GM12801 (cell line): Measurements from ENCODE around the gene EFNA3.

Source experiments
- TF ChIP-seq, protein P1 (sequence below): IDR thresholded peaks from one replicate; pipeline ENCODE4 v1.5.1; 2011; ENCODE audit warnings: control low read depth; ENCODE audit not compliant: insufficient read length; ENCODE audit errors: extremely low read depth

Gene EFNA3

DNA sequence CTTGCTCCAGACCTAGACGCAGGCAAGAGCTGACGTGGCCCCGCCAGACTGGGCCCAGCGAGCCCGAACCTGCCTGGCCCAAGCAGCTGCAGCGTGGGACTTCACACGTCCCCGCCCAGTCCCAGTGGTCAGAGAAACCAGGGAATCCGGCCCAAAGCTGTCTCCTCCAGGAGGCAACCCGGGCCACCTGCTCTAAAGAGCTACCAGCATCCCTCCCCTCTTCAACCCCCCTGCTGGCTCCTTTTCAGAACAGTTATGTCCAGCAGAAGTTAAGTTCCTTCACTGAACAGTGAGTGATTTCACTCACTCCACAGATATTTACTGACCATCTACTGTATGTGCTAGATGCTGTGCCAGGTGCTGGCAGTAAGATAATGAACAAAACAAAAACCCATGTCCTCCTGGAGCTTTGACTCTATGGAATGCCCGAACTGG, 46.9 kb downstream of the EFNA3 start:
- TF ChIP-seq, protein P1, sequence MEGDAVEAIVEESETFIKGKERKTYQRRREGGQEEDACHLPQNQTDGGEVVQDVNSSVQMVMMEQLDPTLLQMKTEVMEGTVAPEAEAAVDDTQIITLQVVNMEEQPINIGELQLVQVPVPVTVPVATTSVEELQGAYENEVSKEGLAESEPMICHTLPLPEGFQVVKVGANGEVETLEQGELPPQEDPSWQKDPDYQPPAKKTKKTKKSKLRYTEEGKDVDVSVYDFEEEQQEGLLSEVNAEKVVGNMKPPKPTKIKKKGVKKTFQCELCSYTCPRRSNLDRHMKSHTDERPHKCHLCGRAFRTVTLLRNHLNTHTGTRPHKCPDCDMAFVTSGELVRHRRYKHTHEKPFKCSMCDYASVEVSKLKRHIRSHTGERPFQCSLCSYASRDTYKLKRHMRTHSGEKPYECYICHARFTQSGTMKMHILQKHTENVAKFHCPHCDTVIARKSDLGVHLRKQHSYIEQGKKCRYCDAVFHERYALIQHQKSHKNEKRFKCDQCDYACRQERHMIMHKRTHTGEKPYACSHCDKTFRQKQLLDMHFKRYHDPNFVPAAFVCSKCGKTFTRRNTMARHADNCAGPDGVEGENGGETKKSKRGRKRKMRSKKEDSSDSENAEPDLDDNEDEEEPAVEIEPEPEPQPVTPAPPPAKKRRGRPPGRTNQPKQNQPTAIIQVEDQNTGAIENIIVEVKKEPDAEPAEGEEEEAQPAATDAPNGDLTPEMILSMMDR = no peak

DNA sequence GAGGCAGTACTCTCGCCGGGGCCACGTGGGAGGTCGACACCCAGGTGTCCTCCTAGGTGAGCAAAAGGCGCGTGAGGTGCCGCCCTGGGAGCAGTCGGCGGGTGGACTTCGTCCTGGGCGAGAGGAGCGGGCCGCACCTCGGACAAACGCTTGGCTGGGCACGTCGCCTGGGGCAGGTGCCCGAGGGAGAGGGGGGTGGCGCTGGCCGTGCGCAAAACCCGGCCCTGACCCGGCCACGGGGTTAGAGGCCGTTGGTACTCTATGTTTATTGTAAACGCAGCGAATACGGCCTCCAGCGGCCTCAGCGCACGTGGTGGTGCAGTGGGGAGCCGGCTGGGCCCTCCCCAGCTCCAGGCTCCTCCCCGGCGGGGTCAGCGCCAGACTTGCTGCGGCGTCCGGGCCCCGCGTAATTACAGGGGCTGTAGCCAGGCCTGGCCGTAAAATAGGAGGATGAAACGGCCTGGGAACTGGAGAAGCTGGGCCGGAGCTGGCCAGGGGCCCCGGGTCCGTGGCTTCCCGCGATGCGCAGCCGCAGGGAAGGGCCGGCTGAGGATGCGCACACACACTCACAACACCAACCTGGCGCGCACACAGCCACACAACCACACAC, 47.4 kb downstream of the EFNA3 start:
- TF ChIP-seq, protein P1 = no peak

DNA sequence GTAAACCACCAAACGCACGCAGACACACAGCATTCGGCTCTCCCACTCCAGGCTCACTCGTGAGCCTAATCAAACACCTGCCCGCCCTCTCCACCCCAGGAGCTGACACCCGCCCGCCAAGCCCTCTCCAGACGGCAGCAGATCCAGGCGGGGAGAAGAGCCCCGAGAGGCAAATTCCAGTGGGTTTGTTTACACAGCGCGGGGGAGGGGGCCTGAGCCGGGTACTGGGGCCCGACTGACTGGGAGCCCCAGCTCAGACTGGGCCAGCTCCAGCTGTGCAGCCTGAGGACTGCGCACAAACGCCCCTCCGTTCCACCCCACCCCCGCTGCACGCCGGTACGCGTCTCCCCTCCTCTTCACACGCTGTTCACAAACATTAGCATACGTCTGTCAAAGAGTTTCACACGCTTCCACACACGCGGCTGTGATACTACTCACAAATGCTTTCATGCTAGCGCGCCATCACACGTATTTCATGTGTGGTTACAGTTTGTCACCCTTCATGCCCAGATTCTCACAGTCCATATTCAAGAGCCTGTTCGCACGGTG, 48.0 kb downstream of the EFNA3 start:
- TF ChIP-seq, protein P1 = no peak

DNA sequence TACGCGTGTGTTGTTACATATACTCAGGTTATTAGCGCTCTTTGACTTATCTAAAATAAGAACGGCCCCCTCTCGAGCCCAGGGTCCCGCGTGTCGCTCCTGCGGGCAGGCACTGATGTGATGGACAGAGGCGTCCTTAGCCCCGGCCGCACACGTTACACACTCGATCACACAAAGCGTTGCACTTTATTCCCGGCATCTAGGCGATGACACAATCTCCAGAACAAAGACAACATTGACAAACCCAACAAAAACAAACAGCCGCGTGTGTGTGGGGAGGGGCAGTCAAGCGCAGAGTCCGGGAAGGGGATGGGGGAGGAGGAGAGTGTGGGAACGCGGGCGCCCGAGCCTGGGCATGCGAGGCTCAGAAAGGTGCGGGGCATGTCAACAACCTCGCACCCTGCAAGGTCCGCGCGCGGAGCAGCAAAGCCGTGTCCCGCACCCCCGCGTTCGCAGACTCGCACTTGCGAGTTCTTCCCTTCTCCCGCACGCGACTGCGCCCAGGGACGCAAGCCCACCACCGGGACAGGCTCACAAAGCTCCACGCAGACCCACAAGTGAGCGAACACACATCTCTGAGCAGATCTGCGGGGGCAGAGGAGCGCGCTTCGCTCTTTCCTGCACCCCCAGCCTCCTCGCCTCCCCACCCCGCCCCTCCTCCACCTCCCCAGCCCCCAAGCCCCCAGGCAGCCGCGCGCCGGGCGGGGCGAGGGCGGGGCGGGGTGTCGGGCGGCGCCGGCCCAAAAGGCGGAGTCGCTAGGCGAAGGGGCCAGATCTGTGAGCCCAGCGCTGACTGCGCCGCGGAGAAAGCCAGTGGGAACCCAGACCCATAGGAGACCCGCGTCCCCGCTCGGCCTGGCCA, 48.7 kb downstream of the EFNA3 start, which contains the start of gene EFNA1:
Gene EFNA1 (plus strand): TSS at position 772 of the 862 bp plus-strand sequence. CDS start 102 bp downstream, outside the sequence.
- TF ChIP-seq, protein P1 = no peak

DNA sequence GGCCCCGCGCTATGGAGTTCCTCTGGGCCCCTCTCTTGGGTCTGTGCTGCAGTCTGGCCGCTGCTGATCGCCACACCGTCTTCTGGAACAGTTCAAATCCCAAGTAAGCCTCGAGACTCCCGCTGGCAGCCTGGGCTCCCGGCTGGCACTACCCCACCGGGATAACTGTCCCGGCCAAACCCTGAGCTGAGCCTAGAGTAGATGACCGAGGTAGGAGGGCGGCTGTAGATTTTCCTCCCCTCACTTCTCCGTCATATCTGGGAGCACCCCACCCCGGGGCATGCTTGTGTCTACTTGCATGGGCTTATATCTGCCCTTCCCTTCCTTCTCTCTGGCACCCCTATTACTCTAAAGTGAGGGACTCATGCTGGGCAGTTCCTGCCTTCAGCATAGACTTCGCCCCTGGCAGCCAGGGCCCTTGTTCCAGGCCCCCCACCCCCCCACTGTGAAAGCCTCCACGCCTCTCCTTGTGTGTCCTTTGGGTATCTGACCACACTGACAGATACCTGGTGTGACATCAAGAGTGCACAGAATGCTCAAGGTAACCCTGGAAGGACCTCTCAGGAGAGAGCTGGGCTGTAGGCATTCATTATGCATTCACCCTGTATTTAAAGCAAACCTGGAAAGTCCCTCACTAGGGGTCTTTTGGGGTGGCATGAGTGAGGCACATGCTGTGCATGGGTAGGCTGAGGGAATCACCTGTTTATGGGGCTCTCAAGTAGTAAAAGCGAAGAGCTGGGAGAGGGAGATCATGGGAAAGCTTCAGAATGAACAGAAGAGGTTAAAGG, 49.5 kb downstream of the EFNA3 start:
- TF ChIP-seq, protein P1 = no peak

DNA sequence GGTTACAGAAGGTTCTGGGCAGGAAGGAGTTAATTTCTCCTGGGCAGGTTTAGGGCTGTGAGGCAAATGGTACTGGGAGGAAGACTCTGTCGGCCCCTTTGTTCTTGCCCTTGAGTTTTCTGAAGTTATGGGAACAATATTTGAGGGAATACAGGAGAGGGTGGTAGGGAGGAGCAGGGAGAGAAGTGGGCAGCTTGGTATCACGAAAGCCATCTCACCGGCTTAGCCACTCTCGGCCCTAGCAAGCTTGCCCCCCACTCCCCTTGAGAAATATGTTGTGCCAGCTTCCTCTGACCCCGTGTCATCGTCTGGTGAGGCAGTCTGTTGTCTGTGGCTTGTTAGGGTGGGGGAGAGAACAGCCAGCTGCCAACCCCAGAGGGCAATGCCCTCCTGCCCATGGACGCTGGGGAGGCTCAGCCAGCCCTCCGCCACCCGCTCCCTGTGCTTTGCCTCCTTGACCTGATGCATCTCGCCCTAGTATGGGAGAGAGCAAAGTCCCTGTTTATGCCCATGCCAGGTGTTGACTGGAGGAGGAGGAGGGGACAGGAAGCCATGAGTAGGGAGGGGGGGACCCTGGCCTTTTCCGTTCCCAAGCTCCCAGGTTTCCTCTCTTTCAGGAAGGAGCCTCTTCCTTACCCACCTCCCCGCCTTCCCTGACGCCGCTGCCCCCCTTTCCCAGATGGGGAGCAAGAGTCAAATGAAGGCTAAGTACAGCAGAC, 50.3 kb downstream of the EFNA3 start:
- TF ChIP-seq, protein P1 = no peak
